Prostate gland (tissue), 2 donors: ENCODE measurements around the gene TINAG. TPM values are rescaled to one million over a fixed set of nuclear protein-coding genes. Genes with fewer than 3 reads are reported as not detected.

Experiments
- DNase-seq: peaks from one replicate; pipeline ENCODE4 v3.0.0-alpha.2; 2019; ENCODE audit warnings: low spot score
- H3K27ac ChIP-seq, 2 donors: fragments of 200-600 bp; sonication (generic); 2 replicates each; pipeline ENCODE4 v1.5.1; 2017 to 2019
- H3K27me3 ChIP-seq: fragments of 200-600 bp; sonication (generic); replicated peaks from 2 replicates; pipeline ENCODE4 v1.5.1; 2019; ENCODE audit not compliant: insufficient read depth
- H3K36me3 ChIP-seq, 2 donors: fragments of 200-600 bp; sonication (generic); 1 replicate in 1 of 2; 2 replicates in 1 of 2; pipeline versions ENCODE4 v1.5.1 to v1.8.1; 2017 to 2019
- H3K4me1 ChIP-seq: fragments of 200-600 bp; sonication (generic); replicated peaks from 2 replicates; pipeline ENCODE4 v1.5.1; 2019
- H3K4me3 ChIP-seq, 2 donors: fragments of 200-600 bp; sonication (generic); 2 replicates each; pipeline ENCODE4 v1.5.1; 2017 to 2019
- H3K9me3 ChIP-seq: fragments of 200-600 bp; sonication (generic); 2 replicates; pipeline ENCODE4 v1.5.1; 2017
- POLR2A ChIP-seq: fragments of 450-650 bp; IDR thresholded peaks from one replicate; pipeline ENCODE4 v1.6.1; 2016; ENCODE audit warnings: antibody characterized with exemption, mild to moderate bottlenecking
- POLR2AphosphoS5 ChIP-seq: sonication (generic); formaldehyde crosslinking; IDR thresholded peaks from one replicate; pipeline ENCODE4 v1.6.1; 2017; ENCODE audit warnings: antibody characterized with exemption
- WGBS: methylation state at CpG from one replicate; pipeline ENCODE4 v1.1.5; 2018; 5-methylcytosine and 5-hydroxymethylcytosine counted together
- intact Hi-C: fragments of 100-400 bp; cut with DNase I; formaldehyde crosslinking; loops from one replicate; pipeline ENCODE4 v1.14.2; 2022
- total RNA-seq, 2 donors: library from RNA; depleted of rRNA; stranded (reverse); fragments of >200 nt; gene quantifications; one replicate each; pipeline ENCODE4 v1.1.0, GENCODE V29; 2016
- TF ChIP-seq, protein P1 (sequence below), 4 experiments: fragments of 200-600 bp in 2 of 4; fragments of 450-650 bp in 2 of 4; sonication (generic) in 2 of 4; IDR thresholded peaks; 1 replicate in 3 of 4; 2 replicates in 1 of 4; pipeline ENCODE4 v1.5.1; 2016 to 2019; ENCODE audit warnings: antibody characterized with exemption in 4 of 4, mild to moderate bottlenecking in 2 of 4, moderate library complexity in 2 of 4

TINAG gene
- total RNA-seq, 2 donors from 2014 or later: not detected

GRCh38 chr6:54294965-54295532 lies 13.2 kb upstream of the TINAG start:
- H3K4me3 ChIP-seq: no peak overlapping the region

GRCh38 chr6:54299542-54300269 lies 8.5 kb upstream of the TINAG start:
- Histone ChIP-seq H3K36me3 (no peaks in the 10 kb centered on the region), H3K4me3 (no peak overlapping the region), H3K9me3 (no peaks in the 10 kb centered on the region), H3K27me3 (no peaks in the 10 kb centered on the region), H3K4me1 (no peaks in the 10 kb centered on the region), H3K27ac (no peak overlapping the region)
- DNase-seq: no peak
- intact Hi-C loops: no loop called here
- WGBS: 84% methylated on average over 2 of the region's 2 CpGs
- TF ChIP-seq POLR2AphosphoS5: no peak
- TF ChIP-seq, protein P1, sequence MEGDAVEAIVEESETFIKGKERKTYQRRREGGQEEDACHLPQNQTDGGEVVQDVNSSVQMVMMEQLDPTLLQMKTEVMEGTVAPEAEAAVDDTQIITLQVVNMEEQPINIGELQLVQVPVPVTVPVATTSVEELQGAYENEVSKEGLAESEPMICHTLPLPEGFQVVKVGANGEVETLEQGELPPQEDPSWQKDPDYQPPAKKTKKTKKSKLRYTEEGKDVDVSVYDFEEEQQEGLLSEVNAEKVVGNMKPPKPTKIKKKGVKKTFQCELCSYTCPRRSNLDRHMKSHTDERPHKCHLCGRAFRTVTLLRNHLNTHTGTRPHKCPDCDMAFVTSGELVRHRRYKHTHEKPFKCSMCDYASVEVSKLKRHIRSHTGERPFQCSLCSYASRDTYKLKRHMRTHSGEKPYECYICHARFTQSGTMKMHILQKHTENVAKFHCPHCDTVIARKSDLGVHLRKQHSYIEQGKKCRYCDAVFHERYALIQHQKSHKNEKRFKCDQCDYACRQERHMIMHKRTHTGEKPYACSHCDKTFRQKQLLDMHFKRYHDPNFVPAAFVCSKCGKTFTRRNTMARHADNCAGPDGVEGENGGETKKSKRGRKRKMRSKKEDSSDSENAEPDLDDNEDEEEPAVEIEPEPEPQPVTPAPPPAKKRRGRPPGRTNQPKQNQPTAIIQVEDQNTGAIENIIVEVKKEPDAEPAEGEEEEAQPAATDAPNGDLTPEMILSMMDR (IDR thresholded peaks at IDR 0.05): no peak
- TF ChIP-seq POLR2A: no peak

More at GRCh38 chr6:54294965-54295532, 13.2 kb upstream of the TINAG start:
- H3K27ac ChIP-seq: no peak overlapping the region
- H3K9me3 ChIP-seq: no peaks in the 10 kb centered on the region
- TF ChIP-seq POLR2AphosphoS5: no peak
- TF ChIP-seq POLR2A: no peak
- TF ChIP-seq, protein P1 (IDR thresholded peaks at IDR 0.05): no peak
- H3K27me3 ChIP-seq: no peaks in the 10 kb centered on the region
- H3K36me3 ChIP-seq: no peaks in the 10 kb centered on the region
- no peaks in the 10 kb centered on the region for H3K4me1 ChIP-seq
- intact Hi-C loops: no loop called here
- WGBS: 96% methylated on average over 8 of the region's 8 CpGs
- DNase-seq: no peak

DNA sequence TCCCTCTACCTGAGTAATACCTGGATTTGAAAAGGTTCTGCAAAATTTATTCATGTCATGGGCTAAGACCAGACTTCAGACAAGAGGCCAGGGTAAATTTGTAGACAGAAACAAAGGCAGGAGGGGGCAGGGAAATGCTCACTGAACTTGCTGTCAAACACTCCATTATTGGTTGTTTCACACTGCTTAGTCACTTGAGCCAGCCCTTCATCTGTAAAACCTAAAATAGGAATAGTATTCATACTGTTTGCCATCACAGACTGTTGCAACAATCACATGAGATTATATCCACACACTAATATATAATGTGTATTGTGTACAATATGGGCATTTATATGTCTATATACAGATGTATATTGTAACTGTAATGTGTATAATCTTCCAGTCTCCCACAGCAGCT lies 6.5 kb upstream of the TINAG start:
- H3K9me3 ChIP-seq: no peaks in the 10 kb centered on the region
- no peak overlapping the region for H3K4me3 ChIP-seq
- no peak overlapping the region for H3K27ac ChIP-seq
- DNase-seq: no peak
- TF ChIP-seq, protein P1 (IDR thresholded peaks at IDR 0.05): no peak
- TF ChIP-seq POLR2AphosphoS5 (no peak), POLR2A (no peak)
- no peaks in the 10 kb centered on the region for H3K27me3 ChIP-seq
- intact Hi-C loops: no loop called here
- no peaks in the 10 kb centered on the region for H3K4me1 ChIP-seq
- no peaks in the 10 kb centered on the region for H3K36me3 ChIP-seq

- intact Hi-C loops: no loop called here
- TF ChIP-seq POLR2A: no peak
- TF ChIP-seq, protein P1 (IDR thresholded peaks at IDR 0.05): no peak
- TF ChIP-seq POLR2AphosphoS5: no peak
- H3K9me3 ChIP-seq: no peaks in the 10 kb centered on the region
- no peaks in the 10 kb centered on the region for H3K36me3 ChIP-seq
- no peaks in the 10 kb centered on the region for H3K27me3 ChIP-seq
- H3K27ac ChIP-seq: no peak overlapping the region
- 37% methylated on average over 2 of the region's 2 CpGs for WGBS
- no peak for DNase-seq
- no peak overlapping the region for H3K4me3 ChIP-seq
- H3K4me1 ChIP-seq: no peaks in the 10 kb centered on the region
Observed at GRCh38 chr6:54307439-54307910, 766 bp upstream of the TINAG start.

DNA sequence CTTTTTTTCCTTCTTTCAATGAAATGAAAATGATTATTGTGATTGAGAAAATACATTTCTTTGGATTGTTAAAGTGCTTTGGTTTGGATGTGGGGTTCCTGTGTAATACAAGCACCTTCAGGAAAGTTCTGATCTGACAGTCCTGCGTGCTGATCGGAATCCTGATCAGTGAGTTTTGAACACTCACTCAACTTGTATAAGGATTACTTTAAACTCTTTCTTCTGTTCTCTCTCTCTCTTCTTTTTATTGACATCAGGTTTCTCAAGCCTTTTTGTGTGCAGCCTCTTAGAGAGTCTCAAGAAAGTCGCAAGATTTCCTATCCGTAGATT lies 710 bp downstream of the TINAG start:
- H3K4me1 ChIP-seq: no peaks in the 10 kb centered on the region
- DNase-seq: no peak
- no peaks in the 10 kb centered on the region for H3K36me3 ChIP-seq
- no peak overlapping the region for H3K27ac ChIP-seq
- no peaks in the 10 kb centered on the region for H3K9me3 ChIP-seq
- H3K4me3 ChIP-seq: no peak overlapping the region
- no peaks in the 10 kb centered on the region for H3K27me3 ChIP-seq
- TF ChIP-seq POLR2A (no peak), POLR2AphosphoS5 (no peak)
- TF ChIP-seq, protein P1 (IDR thresholded peaks at IDR 0.05): no peak
- intact Hi-C loops: no loop called here
- 83% methylated on average over 4 of the region's 4 CpGs for WGBS
